ENCODE data around the gene ARHGAP32.

DNA sequence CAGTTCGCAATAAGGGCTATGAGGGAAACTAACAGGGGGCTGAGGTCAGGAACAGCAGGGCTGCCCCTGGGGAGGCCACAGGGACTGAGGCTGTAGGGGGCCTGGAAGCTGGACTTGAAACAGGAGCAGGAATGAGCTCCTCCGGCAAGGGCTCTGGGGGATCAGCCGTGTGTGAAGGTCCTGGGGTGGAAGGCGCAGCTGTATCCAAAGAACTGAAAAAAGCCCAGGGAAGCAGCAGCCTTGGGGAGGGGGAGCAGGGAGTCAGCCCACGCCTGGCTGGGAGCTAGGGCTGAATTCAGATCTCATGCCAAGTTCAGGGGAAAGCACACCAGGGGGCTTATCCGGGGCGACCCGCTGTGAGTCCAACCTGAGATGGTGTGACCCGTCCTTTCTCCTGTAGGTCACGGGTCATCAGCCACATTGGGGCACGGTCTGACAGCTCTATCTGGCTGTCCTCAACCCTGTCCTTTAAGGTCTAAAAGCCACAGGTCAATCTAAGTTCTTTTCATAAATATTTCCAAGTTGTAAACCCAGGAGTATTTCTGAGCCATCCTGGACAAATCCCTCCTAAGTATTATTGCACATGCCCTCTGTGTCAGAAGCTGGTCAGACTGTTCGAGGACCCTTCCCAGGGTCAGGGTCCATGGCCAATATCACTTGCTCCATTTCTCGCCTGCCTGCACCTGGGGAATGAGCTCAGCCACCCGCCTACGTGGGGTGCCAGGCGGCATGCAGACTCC, 267.4 kb downstream of the ARHGAP32 start:
- TF ChIP-seq POU2F2 (IDR thresholded peaks at IDR 0.05; ENCODE audit: low read depth, low read length) (no peak), POLR2AphosphoS5 (IDR thresholded peaks at IDR 0.05; ENCODE audit: low read depth, low read length) (no peak)
